PC-3 (cell line): ENCODE results near the gene DPPA2. TPM values are rescaled to one million over a fixed set of nuclear protein-coding genes. Genes with fewer than 3 reads are reported as not detected.
"Not testable (repeated sequence)": the region's sequence is repeated elsewhere in the genome, so short reads cannot be mapped to it uniquely, and the experiment has no call there.

Experiments used
- ATAC-seq: fragments of 200-7000 bp; cut with Tn5 transposase; 2 replicates; pipeline ENCODE4 v1.9.1; 2020; ENCODE audit warnings: mild to moderate bottlenecking, moderate library complexity
- BruUV-seq: library from RNA; stranded (reverse); fragments of 400-500 nt; replicated peaks from 2 replicates; lab custom pipeline; 2021; lab: Mats Ljungman, UMichigan
- CTCF ChIA-PET: fragments of 300-600 bp; sonication (Branson Sonifier 250); formaldehyde crosslinking; loops from one replicate; lab custom pipeline; 2022; ENCODE audit warnings: antibody characterized with exemption; lab: Charles Lee
- POLR2A ChIA-PET: fragments of 300-600 bp; sonication (Branson Sonifier 250); formaldehyde crosslinking; loops from one replicate; lab custom pipeline; 2022; ENCODE audit warnings: antibody characterized with exemption; ENCODE audit not compliant: unreplicated experiment; lab: Charles Lee
- DNase-seq: peaks from one replicate; pipeline ENCODE4 v3.0.0-alpha.2; 2015
- H2AFZ ChIP-seq: fragments of 300-600 bp; sonication (generic); 2 replicates; pipeline ENCODE4 v1.6.0; 2016; ENCODE audit warnings: antibody characterized with exemption, low read length
- H3F3A ChIP-seq: fragments of 300-600 bp; sonication (generic); one replicate; pipeline ENCODE4 v1.6.0; 2017; ENCODE audit warnings: antibody characterized with exemption, low read length, control low read depth, mild to moderate bottlenecking; ENCODE audit not compliant: unreplicated experiment
- H3K27ac ChIP-seq: fragments of 300-600 bp; sonication (generic); 2 replicates; pipeline ENCODE4 v1.5.1; 2016; ENCODE audit warnings: mild to moderate bottlenecking, low read length
- H3K27me3 ChIP-seq: fragments of 300-600 bp; sonication (generic); 2 replicates; pipeline ENCODE4 v1.6.1; 2016; ENCODE audit warnings: low read length, mixed read lengths
- H3K36me3 ChIP-seq: fragments of 300-600 bp; sonication (generic); 2 replicates; pipeline ENCODE4 v1.6.1; 2016; ENCODE audit warnings: low read depth, mixed run types, low read length, mixed read lengths
- H3K4me1 ChIP-seq: fragments of 300-600 bp; sonication (generic); 2 replicates; pipeline ENCODE4 v1.5.1; 2016; ENCODE audit warnings: low read length; ENCODE audit not compliant: insufficient read depth
- H3K4me2 ChIP-seq: fragments of 300-600 bp; sonication (generic); 2 replicates; pipeline ENCODE4 v1.6.0; 2016; ENCODE audit warnings: low read length
- H3K4me3 ChIP-seq: fragments of 300-600 bp; sonication (generic); 2 replicates; pipeline ENCODE4 v1.5.1; 2016; ENCODE audit warnings: mild to moderate bottlenecking, low read length, mixed read lengths
- H3K79me2 ChIP-seq: fragments of 300-600 bp; sonication (generic); 2 replicates; pipeline ENCODE4 v1.6.1; 2017; ENCODE audit warnings: low read length, mixed read lengths
- H3K9ac ChIP-seq: fragments of 300-600 bp; sonication (generic); 2 replicates; pipeline ENCODE4 v1.6.0; 2016; ENCODE audit warnings: mild to moderate bottlenecking, low read length
- H3K9me2 ChIP-seq: fragments of 300-600 bp; sonication (generic); replicated peaks from 2 replicates; pipeline ENCODE4 v1.6.1; 2016; ENCODE audit warnings: mixed run types, low read length, mixed read lengths
- H3K9me3 ChIP-seq: fragments of 300-600 bp; sonication (generic); 2 replicates; pipeline ENCODE4 v1.6.1; 2016; ENCODE audit warnings: low read length, mixed read lengths
- H4K20me1 ChIP-seq: fragments of 300-600 bp; sonication (generic); 2 replicates; pipeline ENCODE4 v1.6.1; 2016; ENCODE audit warnings: low read length, mixed read lengths
- EZH2 ChIP-seq: fragments of 300-600 bp; sonication (generic); IDR thresholded peaks from one replicate; pipeline ENCODE4 v1.6.1; 2017; ENCODE audit warnings: antibody characterized with exemption, mild to moderate bottlenecking, low read length; ENCODE audit not compliant: unreplicated experiment
- EZH2phosphoT487 ChIP-seq: fragments of 300-600 bp; sonication (generic); IDR thresholded peaks from 2 replicates; pipeline ENCODE4 v1.6.1; 2018; ENCODE audit warnings: mild to moderate bottlenecking, antibody characterized with exemption, low read length, borderline replicate concordance
- intact Hi-C: fragments of 100-400 bp; cut with micrococcal nuclease; formaldehyde crosslinking; loops from 2 replicates; pipeline ENCODE4 v1.9.0; 2023
- total RNA-seq: library from RNA; depleted of rRNA; stranded (reverse); fragments of >200 nt; gene quantifications from 2 replicates; pipeline ENCODE4 v1.2.3, GENCODE V29; 2014
- TF ChIP-seq, protein P1 (sequence below): fragments of 300-600 bp; sonication (generic); conservative IDR thresholded peaks from 2 replicates; pipeline ENCODE4 v1.5.1; 2017; ENCODE audit warnings: antibody characterized with exemption, low read depth, mild to moderate bottlenecking, low read length

DPPA2 gene
- total RNA-seq, 1 experiment from 2014 or later: not detected

DNA sequence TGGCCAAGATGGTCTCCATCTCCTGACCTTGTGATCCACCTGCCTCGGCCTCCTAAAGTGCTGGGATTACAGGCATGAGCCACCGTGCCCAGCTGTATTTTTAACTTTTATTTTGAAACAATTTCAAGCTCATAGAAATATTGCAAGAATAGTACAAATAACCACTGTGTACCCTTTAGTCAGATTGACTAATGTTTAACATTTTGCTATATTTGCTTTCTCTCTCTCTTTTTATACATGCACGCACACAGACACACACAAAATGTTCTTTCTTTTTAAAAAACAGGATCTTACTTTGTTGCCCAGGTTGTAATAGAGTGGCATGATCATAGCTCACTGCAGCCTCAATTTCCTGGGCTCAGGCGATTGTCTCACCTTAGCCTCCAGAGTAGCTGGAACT, 46.5 kb upstream of the DPPA2 start:
- Histone ChIP-seq H3K9me2 (no peaks in the 10 kb centered on the region), H3K27me3 (peaks cover under 1% of the 10 kb centered on the region; the same call in 1 of the 2 replicates), H2AFZ (no peak overlapping the region), H3K4me2 (no peak overlapping the region), H3K36me3 (no peaks in the 10 kb centered on the region), H3K4me3 (no peak overlapping the region), H3K9me3 (no peaks in the 10 kb centered on the region), H3F3A (no peaks in the 10 kb centered on the region), H3K79me2 (no peaks in the 10 kb centered on the region), H3K9ac (no peak overlapping the region), H4K20me1 (no peaks in the 10 kb centered on the region), H3K27ac (no peak overlapping the region), H3K4me1 (no peaks in the 10 kb centered on the region)
- no peak for ATAC-seq
- DNase-seq: no peak
- CTCF ChIA-PET: no interaction called here
- POLR2A ChIA-PET: no interaction called here
- BruUV-seq: no TSS peak
- intact Hi-C loops: no loop called here
- TF ChIP-seq, protein P1, sequence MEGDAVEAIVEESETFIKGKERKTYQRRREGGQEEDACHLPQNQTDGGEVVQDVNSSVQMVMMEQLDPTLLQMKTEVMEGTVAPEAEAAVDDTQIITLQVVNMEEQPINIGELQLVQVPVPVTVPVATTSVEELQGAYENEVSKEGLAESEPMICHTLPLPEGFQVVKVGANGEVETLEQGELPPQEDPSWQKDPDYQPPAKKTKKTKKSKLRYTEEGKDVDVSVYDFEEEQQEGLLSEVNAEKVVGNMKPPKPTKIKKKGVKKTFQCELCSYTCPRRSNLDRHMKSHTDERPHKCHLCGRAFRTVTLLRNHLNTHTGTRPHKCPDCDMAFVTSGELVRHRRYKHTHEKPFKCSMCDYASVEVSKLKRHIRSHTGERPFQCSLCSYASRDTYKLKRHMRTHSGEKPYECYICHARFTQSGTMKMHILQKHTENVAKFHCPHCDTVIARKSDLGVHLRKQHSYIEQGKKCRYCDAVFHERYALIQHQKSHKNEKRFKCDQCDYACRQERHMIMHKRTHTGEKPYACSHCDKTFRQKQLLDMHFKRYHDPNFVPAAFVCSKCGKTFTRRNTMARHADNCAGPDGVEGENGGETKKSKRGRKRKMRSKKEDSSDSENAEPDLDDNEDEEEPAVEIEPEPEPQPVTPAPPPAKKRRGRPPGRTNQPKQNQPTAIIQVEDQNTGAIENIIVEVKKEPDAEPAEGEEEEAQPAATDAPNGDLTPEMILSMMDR: no peak
- TF ChIP-seq EZH2: no peak
- no peak for TF ChIP-seq EZH2phosphoT487

DNA sequence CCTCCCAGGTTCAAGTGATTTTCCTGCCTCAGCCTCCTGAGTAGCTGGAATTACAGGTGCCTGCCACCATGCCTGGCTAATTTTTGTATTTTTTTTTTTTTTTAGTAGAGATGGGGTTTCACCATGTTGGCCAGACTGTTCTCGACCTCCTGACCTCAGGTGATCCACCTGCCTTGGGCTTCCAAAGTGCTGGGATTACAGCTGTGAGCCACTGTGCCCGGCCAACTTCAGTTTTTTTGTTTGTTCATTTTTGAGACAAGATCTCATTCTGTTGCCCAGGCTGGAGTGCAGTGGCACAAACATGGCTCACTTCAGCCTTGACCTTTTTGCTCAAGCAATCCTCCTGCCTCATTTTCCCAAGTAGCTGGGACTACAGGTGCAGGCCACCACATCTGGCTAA, 42.5 kb upstream of the DPPA2 start:
- H3K4me3 ChIP-seq, POLR2A ChIA-PET, BruUV-seq, H3K79me2 ChIP-seq, intact Hi-C loops, H3K27ac ChIP-seq, ATAC-seq, H3K4me2 ChIP-seq, CTCF ChIA-PET, H3K36me3 ChIP-seq, H3F3A ChIP-seq, H3K9me2 ChIP-seq, H3K9me3 ChIP-seq, DNase-seq, H2AFZ ChIP-seq, H3K4me1 ChIP-seq, H3K9ac ChIP-seq, H4K20me1 ChIP-seq: not testable (repeated sequence)
- peaks cover 31% of the 10 kb centered on the region for H3K27me3 ChIP-seq

DNA sequence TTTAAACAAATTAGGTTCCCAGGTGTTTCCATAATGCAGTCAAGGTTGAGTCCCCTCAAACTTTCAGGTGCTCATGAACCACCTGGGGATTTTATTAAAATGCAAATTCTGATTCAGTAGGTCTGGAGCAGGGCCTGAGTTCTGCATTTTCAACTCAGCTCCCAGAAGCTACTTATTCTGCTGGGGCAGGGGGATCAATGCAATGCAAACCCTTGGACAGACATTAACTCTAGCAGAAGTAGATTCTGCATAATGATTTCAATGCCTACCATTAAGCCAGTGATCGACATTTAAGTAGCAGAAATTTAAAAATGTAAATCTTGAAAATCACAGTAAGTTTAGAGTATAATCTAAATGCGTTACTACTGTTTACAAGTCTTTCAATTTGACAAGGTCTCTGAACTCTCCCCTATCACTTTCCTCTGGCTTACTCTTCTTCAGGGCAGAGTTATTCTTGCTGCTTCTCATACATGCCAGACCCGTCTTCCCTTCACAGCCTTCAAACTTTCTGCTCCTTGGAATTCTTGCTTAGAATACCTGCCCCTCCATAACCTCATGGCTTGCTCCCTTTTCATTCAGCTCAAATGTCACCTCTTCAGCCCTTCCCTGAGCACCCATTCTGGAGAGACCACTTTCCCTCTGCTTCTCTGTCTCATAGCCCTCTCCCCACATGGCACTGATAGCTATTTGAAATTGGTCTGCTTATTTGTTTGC, 40.3 kb upstream of the DPPA2 start:
- Histone ChIP-seq H2AFZ (no peak overlapping the region), H3K4me1 (no peaks in the 10 kb centered on the region), H3K79me2 (no peaks in the 10 kb centered on the region), H3K9me2 (no peaks in the 10 kb centered on the region), H3K36me3 (no peaks in the 10 kb centered on the region), H3K4me2 (no peak overlapping the region), H4K20me1 (no peaks in the 10 kb centered on the region), H3F3A (no peaks in the 10 kb centered on the region), H3K27ac (no peak overlapping the region), H3K4me3 (no peak overlapping the region), H3K9me3 (no peaks in the 10 kb centered on the region), H3K27me3 (peaks cover 47% of the 10 kb centered on the region), H3K9ac (no peak overlapping the region)
- TF ChIP-seq EZH2 (no peak), EZH2phosphoT487 (no peak)
- TF ChIP-seq, protein P1: no peak
- CTCF ChIA-PET: no interaction called here
- POLR2A ChIA-PET: no interaction called here
- no peak for DNase-seq
- no TSS peak for BruUV-seq
- ATAC-seq: no peak
- intact Hi-C loops: no loop called here
